ENCODE results near the gene IL22RA2. TPM values are rescaled to one million over a fixed set of nuclear protein-coding genes. Genes with fewer than 3 reads are reported as not detected.

Gene IL22RA2
- total and polyA plus RNA-seq, 12 donors, result not detected

DNA sequence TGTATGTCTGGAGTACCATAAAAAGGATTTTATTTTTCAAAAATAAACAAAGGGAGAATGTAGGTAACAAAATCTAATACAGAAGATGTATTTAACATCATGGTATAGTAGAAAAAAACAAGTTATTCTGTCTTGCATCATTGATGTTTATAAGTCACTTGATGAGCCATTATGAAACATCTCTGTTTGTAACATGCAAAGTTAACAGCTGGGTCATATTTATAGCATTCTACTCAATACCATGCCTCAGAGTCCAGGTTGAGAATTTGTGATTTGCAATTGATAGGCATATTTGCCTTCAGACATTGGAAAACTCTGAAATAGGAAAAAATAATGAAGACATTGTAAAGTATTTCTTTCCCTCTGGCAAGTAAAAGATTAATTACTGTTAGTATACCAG is 76.4 kb downstream of the IL22RA2 start:
- TF ChIP-seq, protein P1, sequence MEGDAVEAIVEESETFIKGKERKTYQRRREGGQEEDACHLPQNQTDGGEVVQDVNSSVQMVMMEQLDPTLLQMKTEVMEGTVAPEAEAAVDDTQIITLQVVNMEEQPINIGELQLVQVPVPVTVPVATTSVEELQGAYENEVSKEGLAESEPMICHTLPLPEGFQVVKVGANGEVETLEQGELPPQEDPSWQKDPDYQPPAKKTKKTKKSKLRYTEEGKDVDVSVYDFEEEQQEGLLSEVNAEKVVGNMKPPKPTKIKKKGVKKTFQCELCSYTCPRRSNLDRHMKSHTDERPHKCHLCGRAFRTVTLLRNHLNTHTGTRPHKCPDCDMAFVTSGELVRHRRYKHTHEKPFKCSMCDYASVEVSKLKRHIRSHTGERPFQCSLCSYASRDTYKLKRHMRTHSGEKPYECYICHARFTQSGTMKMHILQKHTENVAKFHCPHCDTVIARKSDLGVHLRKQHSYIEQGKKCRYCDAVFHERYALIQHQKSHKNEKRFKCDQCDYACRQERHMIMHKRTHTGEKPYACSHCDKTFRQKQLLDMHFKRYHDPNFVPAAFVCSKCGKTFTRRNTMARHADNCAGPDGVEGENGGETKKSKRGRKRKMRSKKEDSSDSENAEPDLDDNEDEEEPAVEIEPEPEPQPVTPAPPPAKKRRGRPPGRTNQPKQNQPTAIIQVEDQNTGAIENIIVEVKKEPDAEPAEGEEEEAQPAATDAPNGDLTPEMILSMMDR (IDR thresholded peaks at IDR 0.05), result no peak
- no peak for TF ChIP-seq POLR2A (IDR thresholded peaks at IDR 0.05)
- intact Hi-C loops (cut with DNase I), result loop anchor here (10.0 kb wide), 2 partner anchors 218 to 318 kb away; no protein-coding TSS in a partner anchor
- Histone ChIP-seq H3K36me3 (replicated peaks in 1 of 2) (no peaks in the 10 kb centered on the region), H3K9me3 (replicated peaks in 1 of 3) (no peaks in the 10 kb centered on the region), H3K27me3 (no peaks in the 10 kb centered on the region), H3K27ac (no peak overlapping the region), H3K4me3 (no peak overlapping the region), H3K4me1 (replicated peaks in 1 of 2) (no peaks in the 10 kb centered on the region)
- no peak for DNase-seq

- no peaks in the 10 kb centered on the region for H3K27me3 ChIP-seq
- TF ChIP-seq, protein P1 (IDR thresholded peaks at IDR 0.05), result no peak
- no peak for TF ChIP-seq POLR2A (IDR thresholded peaks at IDR 0.05)
- H3K27ac ChIP-seq, result no peak overlapping the region
- no peak for DNase-seq
- no peaks in the 10 kb centered on the region for H3K9me3 ChIP-seq (replicated peaks in 1 of 3)
- no peak overlapping the region for H3K4me3 ChIP-seq
- intact Hi-C loops (cut with DNase I), result loop anchor here (10.0 kb wide), 2 partner anchors 219 to 319 kb away; no protein-coding TSS in a partner anchor
- H3K36me3 ChIP-seq (replicated peaks in 1 of 2), result no peaks in the 10 kb centered on the region
- no peaks in the 10 kb centered on the region for H3K4me1 ChIP-seq (replicated peaks in 1 of 2)
Observed at GRCh38 chr6:137095651-137096238, 77.7 kb downstream of the IL22RA2 start.

DNA sequence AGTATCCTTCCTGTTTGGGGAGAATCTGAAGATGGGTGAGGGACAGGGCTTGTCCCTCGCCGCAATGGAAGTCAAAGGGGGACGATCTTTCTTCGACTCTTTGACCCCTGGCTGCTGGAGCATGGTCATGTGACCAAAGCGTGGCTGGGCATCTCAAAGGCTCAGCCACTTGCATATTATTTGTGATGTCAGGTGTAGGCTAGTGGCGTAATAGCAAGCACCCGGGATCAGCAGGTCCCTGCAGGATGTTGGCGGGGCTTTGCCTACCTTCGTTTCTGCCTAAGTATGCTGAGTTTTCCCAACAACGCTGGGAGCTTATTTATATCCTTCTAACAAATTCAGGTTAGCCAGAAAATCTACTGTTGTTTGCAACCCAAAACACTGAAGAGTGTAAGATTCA is 78.4 kb downstream of the IL22RA2 start:
- Histone ChIP-seq H3K9me3 (replicated peaks in 1 of 3) (no peaks in the 10 kb centered on the region), H3K36me3 (replicated peaks in 1 of 2) (no peaks in the 10 kb centered on the region), H3K4me1 (replicated peaks in 1 of 2) (no peaks in the 10 kb centered on the region), H3K27ac (no peak overlapping the region), H3K4me3 (no peak overlapping the region), H3K27me3 (no peaks in the 10 kb centered on the region)
- intact Hi-C loops (cut with DNase I), result loop anchor here (10.0 kb wide), 2 partner anchors 220 to 320 kb away; no protein-coding TSS in a partner anchor
- TF ChIP-seq POLR2A (IDR thresholded peaks at IDR 0.05), result no peak
- TF ChIP-seq, protein P1 (IDR thresholded peaks at IDR 0.05), result no peak
- WGBS, 4 donors, result 74 to 79% (median 77%) methylated on average over 9 to 10 of the region's 10 CpGs
- no peak for DNase-seq

DNA sequence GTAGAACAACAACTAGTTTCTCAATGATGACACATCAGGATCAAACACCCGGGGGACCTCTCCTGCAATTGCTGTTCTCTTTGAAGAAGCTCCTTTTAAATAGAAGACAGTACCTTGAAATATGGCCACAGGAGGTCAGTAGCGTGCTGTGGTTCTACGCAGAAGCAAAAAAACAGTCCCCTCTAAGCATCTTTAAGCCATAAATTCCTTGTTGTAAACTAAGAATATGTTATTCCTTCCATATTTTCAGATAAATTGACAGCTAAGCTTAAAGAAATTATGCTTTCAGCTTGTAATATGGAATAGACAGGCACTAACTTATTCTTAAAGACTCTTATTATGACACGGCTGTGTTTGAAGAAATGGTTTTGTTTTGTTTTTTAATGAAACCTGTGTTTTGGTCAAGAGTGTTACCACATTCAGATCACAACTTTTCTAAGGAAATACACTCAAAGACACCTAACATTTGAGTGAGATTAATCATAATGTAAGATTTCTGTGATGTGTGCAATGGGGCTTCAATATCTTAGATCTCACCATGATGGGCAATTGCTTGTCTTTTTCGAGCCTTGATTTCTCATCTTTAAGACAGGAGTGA is 78.9 kb downstream of the IL22RA2 start:
- no peaks in the 10 kb centered on the region for H3K27me3 ChIP-seq
- peak; percentile 42 to 81 (median 54) for DNase-seq
- H3K4me1 ChIP-seq (replicated peaks in 1 of 2), result no peaks in the 10 kb centered on the region
- intact Hi-C loops (cut with DNase I), result loop anchor here (5.0 to 10.0 kb wide), 3 partner anchors 218 to 320 kb away; no protein-coding TSS in a partner anchor
- H3K4me3 ChIP-seq, result no peak overlapping the region
- TF ChIP-seq, protein P1 (IDR thresholded peaks at IDR 0.05), result peak; percentile 59 to 88 (median 84)
- no peak for TF ChIP-seq POLR2A (IDR thresholded peaks at IDR 0.05)
- 32 to 36% (median 35%) methylated on average over 5 of the region's 5 CpGs for WGBS, 4 donors
- H3K9me3 ChIP-seq (replicated peaks in 1 of 3), result no peaks in the 10 kb centered on the region
- no peaks in the 10 kb centered on the region for H3K36me3 ChIP-seq (replicated peaks in 1 of 2)
- H3K27ac ChIP-seq, result no peak overlapping the region

Other genes with a start within 250 kb of the IL22RA2 start
- gene IL20RA, start 128.7 kb downstream of the IL22RA2 start, total RNA-seq, result 10 to 100 TPM in 7 of 9 donors, 1 to 10 TPM in 2; 8.6 to 23.5 (median 17.3) TPM
- gene IL20RA, start 128.7 kb downstream of the IL22RA2 start, polyA plus RNA-seq, result 1 to 10 TPM; 6.6 to 8.2 (median 8.1) TPM
- gene IFNGR1, start 45.7 kb upstream of the IL22RA2 start, total RNA-seq, result 100 to 1,000 TPM in 1 of 9 donors, 10 to 100 TPM in 8; 55.5 to 104 (median 72.7) TPM
- gene IFNGR1, start 45.7 kb upstream of the IL22RA2 start, polyA plus RNA-seq, result 100 to 1,000 TPM in 1 of 3 donors, 10 to 100 TPM in 2; 61.5 to 110 (median 65.0) TPM